ENCODE measurements around the gene C3orf49.

The C3orf49 gene

DNA sequence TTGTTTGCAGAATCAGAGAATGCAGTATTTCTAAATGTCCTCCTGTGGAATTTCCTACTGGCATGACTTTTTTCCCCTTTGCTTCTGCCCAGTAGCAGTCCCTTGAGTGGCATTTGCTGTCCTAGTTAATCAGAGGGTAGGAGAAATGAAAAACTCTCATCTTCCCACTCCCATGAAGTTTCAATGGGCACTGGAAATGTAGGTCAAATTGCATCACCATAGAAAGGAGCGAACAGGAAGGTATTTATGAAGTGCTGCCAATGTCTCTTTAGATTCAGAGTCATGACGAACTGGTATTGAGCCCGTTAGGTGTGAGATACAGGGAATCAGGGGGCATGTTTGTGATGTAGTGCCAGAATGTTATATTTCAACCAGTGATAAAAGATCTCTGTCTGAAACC is 67.8 kb downstream of the C3orf49 start:
- H3K36me3 Mint-ChIP-seq (ENCODE audit: low read depth): peaks cover 9% of the 10 kb centered on the region
- no peaks in the 10 kb centered on the region for H3K9me3 Mint-ChIP-seq
- no peak for ATAC-seq
- DNase-seq: no peak
- H3K4me3 Mint-ChIP-seq: no peak overlapping the region
- H3K27ac Mint-ChIP-seq: no peak overlapping the region
- H3K27me3 Mint-ChIP-seq: no peaks in the 10 kb centered on the region
- peaks cover 12% of the 10 kb centered on the region for H3K4me1 Mint-ChIP-seq

DNA sequence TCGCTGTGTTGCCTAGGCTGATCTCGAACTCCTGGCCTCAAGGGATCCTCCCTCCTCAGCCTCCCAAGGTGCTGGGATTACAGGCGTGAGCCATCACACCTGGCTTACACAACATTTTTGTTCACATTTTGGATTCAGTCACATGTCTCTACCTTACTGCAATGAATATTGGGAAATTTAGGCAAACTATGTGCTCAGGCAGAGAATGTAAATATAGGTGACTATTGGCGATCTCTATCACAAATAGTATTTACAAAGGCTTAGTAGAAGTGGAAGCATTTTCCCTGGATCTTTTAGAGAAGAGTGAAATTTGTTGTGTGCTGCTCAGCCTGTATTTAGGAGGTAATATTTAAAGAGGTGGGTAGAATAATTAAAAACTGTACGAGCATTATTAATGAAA is 72.4 kb downstream of the C3orf49 start:
- H3K4me1 Mint-ChIP-seq: peaks cover 27% of the 10 kb centered on the region
- no peak for ATAC-seq
- peaks cover 12% of the 10 kb centered on the region for H3K36me3 Mint-ChIP-seq (ENCODE audit: low read depth)
- no peak for DNase-seq
- H3K4me3 Mint-ChIP-seq: no peak overlapping the region
- H3K9me3 Mint-ChIP-seq: no peaks in the 10 kb centered on the region
- no peak overlapping the region for H3K27ac Mint-ChIP-seq
- H3K27me3 Mint-ChIP-seq: no peaks in the 10 kb centered on the region

DNA sequence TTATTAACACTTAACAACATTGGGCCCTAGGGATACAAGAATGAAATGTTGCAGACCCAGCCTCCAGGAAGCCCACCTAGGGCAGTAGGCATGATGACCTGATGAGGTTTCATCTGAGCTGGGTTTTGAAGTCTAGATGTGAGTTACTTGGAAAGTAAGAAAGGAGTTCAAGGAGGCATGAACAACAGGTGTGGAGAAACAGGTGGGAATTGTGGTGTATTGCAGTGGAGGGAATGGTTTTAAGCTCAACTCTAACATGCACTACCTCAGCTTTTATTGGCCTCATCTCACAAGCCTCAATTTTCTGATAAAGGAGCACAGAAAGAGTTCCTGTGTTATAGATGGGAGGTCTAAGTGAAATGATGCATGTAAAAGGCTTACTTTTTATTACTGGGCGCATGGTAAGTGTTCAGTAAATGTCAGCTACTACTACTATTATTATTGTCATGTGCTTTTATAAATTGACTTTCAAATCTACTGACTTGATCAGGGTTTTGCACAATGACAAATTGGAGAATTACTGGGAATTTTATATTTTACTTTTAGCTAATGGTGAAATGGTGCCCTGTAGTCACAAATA is 73.8 kb downstream of the C3orf49 start:
- Mint-ChIP-seq H3K36me3 (ENCODE audit: low read depth) (peaks cover 16% of the 10 kb centered on the region), H3K4me3 (no peak overlapping the region), H3K9me3 (no peaks in the 10 kb centered on the region), H3K4me1 (peaks cover 35% of the 10 kb centered on the region), H3K27ac (no peak overlapping the region), H3K27me3 (no peaks in the 10 kb centered on the region)
- DNase-seq (no peak), ATAC-seq (no peak)

DNA sequence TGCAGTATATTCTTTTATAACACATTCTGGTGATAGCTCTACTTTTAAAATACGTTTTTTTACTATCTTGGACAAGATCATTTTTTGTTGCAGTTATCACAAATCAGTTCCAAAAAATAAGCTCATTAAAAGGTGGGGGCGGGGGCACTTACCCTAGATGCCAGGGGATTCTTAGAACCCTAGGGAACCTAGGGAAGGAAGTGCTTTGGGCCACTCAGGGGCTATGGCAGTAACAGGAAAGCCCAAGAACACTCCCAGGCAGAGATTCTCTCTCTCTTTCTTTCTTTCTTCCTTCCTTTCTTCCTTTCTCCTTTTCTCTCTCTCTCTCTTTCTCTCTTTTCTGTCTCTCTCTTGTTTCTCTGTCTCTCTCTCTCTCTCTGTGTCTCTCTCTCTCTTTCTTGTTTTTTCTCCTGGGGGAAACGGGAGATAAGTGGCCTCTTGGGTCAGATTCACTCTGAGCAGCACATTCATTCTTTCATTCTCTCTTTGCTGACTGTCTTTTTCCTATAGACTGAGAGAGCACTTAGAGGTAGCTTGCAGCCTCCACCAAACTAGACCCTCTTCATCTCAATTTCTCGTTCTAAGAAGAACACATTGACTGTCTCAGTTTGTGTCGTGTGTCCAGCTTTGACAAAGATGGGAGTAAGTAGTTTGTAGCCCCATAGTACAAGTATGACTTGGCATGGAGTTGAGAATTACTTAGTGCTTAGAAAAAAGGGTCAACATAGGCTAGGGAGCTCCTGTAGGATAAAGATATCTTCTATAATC is 76.5 kb downstream of the C3orf49 start:
- no peak for DNase-seq
- H3K9me3 Mint-ChIP-seq: no peaks in the 10 kb centered on the region
- H3K36me3 Mint-ChIP-seq (ENCODE audit: low read depth): peaks cover 31% of the 10 kb centered on the region
- H3K27ac Mint-ChIP-seq: peak overlapping the region; percentile 61
- H3K27me3 Mint-ChIP-seq: no peaks in the 10 kb centered on the region
- H3K4me1 Mint-ChIP-seq: peaks cover 45% of the 10 kb centered on the region
- peak overlapping the region; percentile 3 for H3K4me3 Mint-ChIP-seq
- no peak for ATAC-seq

DNA sequence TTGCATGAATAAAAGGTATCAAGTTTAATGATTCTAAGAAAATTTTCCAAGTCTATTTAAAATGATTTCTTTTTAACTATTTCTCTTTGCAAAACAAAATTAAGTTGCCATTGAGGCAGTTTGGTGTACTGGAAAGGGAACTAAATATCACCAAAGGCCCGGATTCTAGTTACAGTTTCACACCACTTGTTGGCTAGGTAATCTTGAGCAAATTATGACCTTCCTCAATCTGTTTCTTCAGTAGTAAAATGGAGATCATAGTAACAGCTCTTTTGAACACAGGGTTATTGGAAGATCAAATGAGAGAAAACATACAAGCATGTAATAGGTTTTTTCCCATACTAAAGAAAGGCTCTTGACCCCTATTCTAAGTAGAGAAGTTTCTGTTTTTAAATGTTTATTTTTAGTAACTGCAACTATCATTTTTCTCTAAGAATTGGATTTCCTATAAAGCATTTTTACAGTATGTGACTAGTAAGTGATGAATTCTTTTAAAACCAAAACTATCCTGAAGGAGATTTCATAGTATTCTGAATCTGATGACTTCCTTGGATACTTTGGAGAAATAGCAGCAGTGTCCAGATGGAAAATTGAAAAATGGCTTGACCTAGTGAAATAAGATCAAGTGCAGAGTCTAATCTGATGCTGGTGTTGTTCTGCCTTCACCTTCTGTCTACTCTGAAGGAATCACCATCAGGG is 77.4 kb downstream of the C3orf49 start:
- DNase-seq (no peak), ATAC-seq (no peak)
- peaks cover 35% of the 10 kb centered on the region for H3K36me3 Mint-ChIP-seq (ENCODE audit: low read depth)
- H3K27me3 Mint-ChIP-seq: no peaks in the 10 kb centered on the region
- no peak overlapping the region for H3K4me3 Mint-ChIP-seq
- H3K27ac Mint-ChIP-seq: no peak overlapping the region
- H3K9me3 Mint-ChIP-seq: peaks cover 4% of the 10 kb centered on the region
- H3K4me1 Mint-ChIP-seq: peaks cover 48% of the 10 kb centered on the region
